Measurements from ENCODE around the gene SAFB2.
"Not testable (repeated sequence)": the region's sequence is repeated elsewhere in the genome, so short reads cannot be mapped to it uniquely, and the experiment has no call there.

The SAFB2 gene

DNA sequence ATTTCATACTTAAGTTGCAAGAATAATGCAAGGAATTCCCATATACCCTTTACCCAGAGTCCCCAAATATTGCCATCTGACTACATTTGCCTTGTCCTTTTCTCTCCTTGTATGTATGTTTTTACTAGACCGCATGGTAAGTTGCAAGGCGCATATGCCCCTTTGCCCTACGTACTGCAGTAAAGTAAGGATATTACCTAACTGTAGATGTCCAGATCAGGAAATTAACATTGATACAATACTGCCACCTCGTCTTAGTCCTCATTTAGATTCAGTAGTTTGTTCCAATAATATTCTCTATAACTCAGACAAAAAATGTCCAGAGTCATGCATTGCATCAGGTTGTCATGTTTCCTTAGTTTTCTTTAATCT, 9.7 kb upstream of the SAFB2 start:
- no peak for DNase-seq

DNA sequence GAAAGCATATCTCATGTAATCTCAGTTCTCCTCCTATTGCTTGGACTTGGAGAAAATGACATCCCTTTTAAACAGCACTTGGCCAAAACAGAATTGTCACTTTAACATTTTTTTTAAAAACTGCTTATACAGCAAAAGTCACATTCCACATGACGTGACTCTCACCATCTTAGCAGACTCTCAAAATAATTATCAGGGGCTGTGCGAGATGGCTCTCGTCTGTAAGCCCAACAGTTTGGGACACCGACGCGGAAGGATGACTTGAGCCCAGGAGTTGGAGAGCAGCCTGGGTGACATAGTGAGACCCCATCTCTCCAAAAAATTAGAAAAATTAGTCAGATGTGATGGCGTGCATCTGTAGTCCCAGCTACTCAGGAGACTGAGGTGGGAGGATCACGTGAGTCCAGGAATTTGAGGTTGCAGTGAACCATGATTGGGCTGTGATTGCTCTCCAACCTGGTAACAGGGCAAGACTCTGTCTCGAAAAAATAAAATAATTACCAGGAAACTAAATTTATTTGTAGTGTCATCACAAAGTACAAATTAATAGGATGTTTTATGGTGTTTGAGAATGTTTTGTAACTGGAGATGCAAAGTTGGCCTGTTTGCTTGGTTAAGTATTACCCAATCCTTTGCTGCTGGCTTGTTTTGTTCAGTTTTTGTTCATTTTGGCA, 9.1 kb upstream of the SAFB2 start:
- DNase-seq = no peak

DNA sequence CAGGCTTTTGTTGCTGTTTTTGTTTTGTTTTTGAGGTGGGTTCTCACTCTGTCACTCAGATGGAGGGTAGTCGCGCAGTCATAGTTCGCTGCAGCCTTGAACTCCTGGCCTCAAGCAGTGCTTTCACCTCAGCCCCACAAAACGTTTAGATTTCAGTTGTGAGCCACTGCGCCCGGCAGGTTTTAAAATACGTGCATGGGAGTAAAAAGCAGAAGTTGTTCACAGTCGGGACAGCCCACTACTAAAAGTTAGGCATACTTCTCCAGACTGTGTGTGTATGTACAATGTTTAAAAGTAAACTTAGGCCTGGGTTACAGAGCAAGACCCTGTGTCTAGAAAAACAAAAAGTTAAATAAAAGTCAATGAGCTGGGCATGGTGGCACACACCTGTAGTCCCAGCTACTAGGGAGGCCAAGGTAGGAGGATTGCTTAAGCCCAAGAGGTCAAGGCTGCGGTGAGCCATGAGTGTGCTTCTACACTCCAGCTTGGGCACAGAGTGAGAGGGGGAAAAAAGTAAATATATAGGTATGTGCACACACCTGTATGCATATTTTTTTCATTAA, 6.4 kb upstream of the SAFB2 start:
- no peak for DNase-seq

- no peak for DNase-seq
These were observed 5.9 kb upstream of the SAFB2 start for GRCh38 chr19:5628461-5628860.

DNA sequence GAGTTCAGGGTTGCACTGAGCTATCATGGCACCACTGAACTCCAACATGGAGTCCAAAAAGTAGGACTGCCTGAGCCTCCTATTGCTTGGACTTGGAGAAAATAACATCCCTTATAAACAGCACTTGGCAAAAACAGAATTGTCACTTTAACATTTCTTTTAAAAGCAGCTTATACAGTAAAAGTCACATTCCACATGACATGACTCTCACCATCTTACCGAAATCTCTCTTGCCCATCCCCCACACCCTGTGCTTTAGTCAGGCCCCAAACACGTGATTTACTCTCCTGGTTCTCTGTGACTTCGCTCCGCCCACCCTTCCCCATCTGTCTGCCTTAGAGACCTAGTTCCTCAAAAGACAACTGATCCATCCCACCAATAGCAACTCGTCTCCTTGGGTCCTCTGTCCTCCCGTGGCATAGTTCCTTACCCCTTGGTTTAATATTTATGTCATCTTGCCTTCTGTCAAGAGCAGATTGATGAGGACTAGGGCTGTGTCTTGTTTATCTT, 4.9 kb upstream of the SAFB2 start:
- peak; percentile 61 for DNase-seq

- DNase-seq = no peak
These were observed 3.1 kb upstream of the SAFB2 start for GRCh38 chr19:5625641-5626040.

GRCh38 chr19:5624741-5625278, 2.2 kb upstream of the SAFB2 start:
- no peak for DNase-seq

- DNase-seq = peak; percentile 46
These were observed 1.6 kb upstream of the SAFB2 start for GRCh38 chr19:5624018-5624663.

GRCh38 chr19:5623397-5624017, 931 bp upstream of the SAFB2 start:
- no peak for DNase-seq

DNA sequence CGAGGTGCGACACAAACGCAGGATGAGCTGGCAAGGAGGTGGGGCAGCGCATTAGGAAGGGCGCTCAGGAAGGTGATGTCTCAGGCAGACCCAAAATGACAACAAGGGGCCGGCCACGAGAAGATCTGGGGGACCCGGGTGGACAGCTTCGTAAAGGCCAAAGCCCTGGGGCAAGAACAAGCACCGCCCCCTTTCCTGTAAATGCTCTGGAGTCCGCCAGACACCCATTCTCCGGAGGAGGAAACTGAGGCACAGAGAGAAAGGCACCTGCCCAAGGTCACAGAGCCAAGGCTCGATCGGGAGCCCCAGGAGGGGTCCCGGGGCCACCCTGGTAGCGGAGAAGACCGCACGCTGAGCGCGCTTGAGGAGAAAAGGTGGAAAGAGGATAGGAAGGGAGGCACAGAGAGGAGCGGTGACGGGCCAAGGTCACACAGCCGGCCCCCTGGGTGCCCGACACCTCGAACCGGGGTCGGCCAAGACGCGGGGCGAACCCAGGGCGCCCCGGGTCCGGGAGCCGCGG, 571 bp downstream of the SAFB2 start:
- no peak for DNase-seq

DNA sequence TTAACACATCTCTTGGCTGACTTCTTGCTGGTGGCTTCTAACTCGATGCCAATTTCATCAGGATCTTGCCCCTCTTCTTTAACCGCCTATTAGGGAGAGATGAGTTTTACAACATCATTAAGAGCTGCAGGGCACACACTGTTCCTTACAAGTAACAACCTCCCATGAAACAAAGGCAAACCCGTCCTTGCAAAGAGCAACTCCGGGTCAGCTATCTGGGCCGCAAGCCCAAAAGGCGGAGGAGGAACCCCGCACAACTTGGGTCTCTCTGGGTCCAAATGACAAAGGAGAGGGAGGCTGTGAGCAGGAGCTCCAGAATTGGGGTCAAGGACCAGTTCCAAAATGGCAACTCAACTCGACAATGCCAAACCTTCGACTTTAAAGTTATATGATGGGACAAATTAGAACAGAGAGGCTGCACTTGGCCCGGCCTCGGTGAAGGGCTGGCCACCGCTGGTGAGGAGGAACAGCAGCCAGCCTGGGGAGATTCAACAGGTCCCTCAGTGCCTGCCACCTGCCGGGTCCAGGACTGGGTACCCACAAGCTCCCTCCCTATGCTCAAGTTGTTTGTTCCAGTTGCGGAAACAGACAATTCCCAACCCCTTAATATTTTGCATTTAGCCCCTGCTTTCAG, 1.1 kb downstream of the SAFB2 start:
- DNase-seq = no peak

DNA sequence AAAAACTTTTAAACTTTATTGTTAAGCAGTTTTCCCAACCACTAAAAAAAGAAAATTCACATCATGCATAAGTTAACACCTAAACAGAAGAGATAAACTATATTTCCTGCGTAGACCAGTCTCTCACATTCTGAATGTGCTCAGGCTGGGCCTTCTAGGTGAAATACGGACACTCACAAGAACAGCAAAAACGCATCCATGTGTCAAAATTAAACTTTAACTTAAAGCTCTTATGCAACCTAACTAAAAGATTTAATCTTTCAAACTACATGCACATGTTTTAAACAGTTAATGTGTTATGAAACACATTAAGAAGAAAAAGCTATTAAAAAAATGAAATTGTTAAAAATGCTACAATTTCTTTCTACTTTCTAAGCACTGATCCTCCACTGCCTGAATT, 2.6 kb downstream of the SAFB2 start:
- no peak for DNase-seq

DNA sequence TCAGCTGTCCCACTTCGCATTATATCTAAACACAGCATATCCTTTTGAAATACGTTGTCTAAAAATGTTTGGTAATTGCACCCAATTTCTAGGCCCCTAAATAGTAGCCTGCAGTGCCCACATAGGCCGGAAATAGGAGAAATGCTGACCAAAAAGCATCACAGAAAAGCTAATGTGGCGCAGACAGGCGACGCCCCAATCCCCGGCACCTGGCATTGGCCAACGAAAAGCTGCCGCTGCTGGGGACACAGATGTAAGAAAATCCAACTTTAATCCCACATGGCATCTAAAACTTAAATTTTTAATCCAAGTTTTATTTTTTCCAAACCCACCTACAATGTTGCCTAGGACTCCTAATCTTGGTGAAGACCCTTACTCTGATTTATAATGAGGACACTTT, 4.0 kb downstream of the SAFB2 start:
- DNase-seq = no peak

GRCh38 chr19:5617080-5617479, 5.5 kb downstream of the SAFB2 start:
- DNase-seq = no peak

- peak; percentile 49 for DNase-seq
These were observed 6.7 kb downstream of the SAFB2 start for GRCh38 chr19:5615756-5616327.

GRCh38 chr19:5612891-5613865, 9.4 kb downstream of the SAFB2 start:
- no peak for DNase-seq

DNA sequence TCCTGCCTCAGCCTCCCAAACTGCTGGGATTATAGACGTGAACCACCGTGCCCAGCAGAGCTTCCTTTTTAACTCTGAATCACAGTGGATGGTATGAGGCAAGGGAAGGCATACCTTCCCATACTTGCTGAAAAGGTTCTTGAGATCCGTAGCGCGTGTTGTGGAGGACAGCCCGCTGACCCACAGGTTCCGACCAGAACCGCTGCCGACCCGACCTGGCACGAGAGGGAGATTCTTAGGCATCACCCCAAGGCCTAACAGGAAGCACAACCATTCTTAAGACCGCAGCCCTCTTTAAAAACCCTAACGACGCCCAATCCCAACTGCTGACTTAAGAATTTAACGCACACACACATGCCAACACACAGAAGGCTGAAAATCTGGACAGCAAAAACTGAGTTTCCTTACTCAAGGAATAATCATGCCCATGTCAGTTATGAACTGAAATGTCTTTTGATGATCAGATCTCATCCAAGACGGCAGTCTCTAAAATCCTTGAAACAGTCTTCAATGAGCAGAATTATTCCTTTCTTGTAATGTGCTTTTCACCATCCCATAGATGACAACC, 12.6 kb downstream of the SAFB2 start:
- no peak for DNase-seq

GRCh38 chr19:5608766-5609165, 13.8 kb downstream of the SAFB2 start:
- not testable (repeated sequence) for DNase-seq

GRCh38 chr19:5608291-5608690, 14.3 kb downstream of the SAFB2 start:
- no peak for DNase-seq

- no peak for DNase-seq
These were observed 15.0 kb downstream of the SAFB2 start for GRCh38 chr19:5607318-5608275.
